GM23338 (cell line): Measurements from ENCODE around the gene PRKCH. TPM values are rescaled to one million over a fixed set of nuclear protein-coding genes. Genes with fewer than 3 reads are reported as not detected.
A peak's percentile ranks its signal among the peaks of the same experiment; 100 is the strongest.

ENCODE experiments used
- ATAC-seq: fragments of 200-7000 bp; cut with Tn5 transposase; 3 replicates; pipeline ENCODE4 v1.9.1; 2020
- DNase-seq: peaks from one replicate; pipeline ENCODE4 v3.0.0-alpha.2; 2015; ENCODE audit warnings: low spot score
- H2AFZ ChIP-seq: fragments of 200-600 bp; sonication (generic); 2 replicates; pipeline ENCODE4 v1.8.0; 2016; ENCODE audit warnings: antibody characterized with exemption, mild to moderate bottlenecking, moderate library complexity
- H3F3A ChIP-seq: fragments of 200-600 bp; sonication (generic); replicated peaks from 2 replicates; pipeline ENCODE4 v1.8.0; 2017; ENCODE audit warnings: antibody characterized with exemption, mixed run types, low read depth
- H3K27ac ChIP-seq: fragments of 200-600 bp; sonication (generic); 2 replicates; pipeline ENCODE4 v1.6.1; 2016; ENCODE audit warnings: low read depth
- H3K27me3 ChIP-seq: fragments of 200-600 bp; sonication (generic); 2 replicates; pipeline ENCODE4 v1.8.0; 2016; ENCODE audit warnings: mild to moderate bottlenecking, mixed run types, moderate library complexity; ENCODE audit not compliant: insufficient read depth
- H3K36me3 ChIP-seq: fragments of 200-600 bp; sonication (generic); 2 replicates; pipeline ENCODE4 v1.8.0; 2016; ENCODE audit warnings: mild to moderate bottlenecking; ENCODE audit not compliant: insufficient read depth
- H3K4me1 ChIP-seq: fragments of 200-600 bp; sonication (generic); 2 replicates; pipeline ENCODE4 v1.8.0; 2016; ENCODE audit warnings: mild to moderate bottlenecking, moderate library complexity; ENCODE audit not compliant: insufficient read depth
- H3K4me2 ChIP-seq: fragments of 200-600 bp; sonication (generic); 2 replicates; pipeline ENCODE4 v1.7.1; 2017; ENCODE audit warnings: mixed run types
- H3K4me3 ChIP-seq: fragments of 200-600 bp; sonication (generic); 2 replicates; pipeline ENCODE4 v1.6.1; 2016; ENCODE audit warnings: mixed run types
- H3K79me2 ChIP-seq: fragments of 200-600 bp; sonication (generic); replicated peaks from 2 replicates; pipeline ENCODE4 v1.8.0; 2017; ENCODE audit warnings: mild to moderate bottlenecking; ENCODE audit not compliant: insufficient read depth
- H3K9me2 ChIP-seq: fragments of 200-600 bp; sonication (generic); 2 replicates; pipeline ENCODE4 v1.8.0; 2017; ENCODE audit not compliant: insufficient read depth
- H4K20me1 ChIP-seq: fragments of 200-600 bp; sonication (generic); replicated peaks from 2 replicates; pipeline ENCODE4 v1.8.0; 2017; ENCODE audit warnings: mild to moderate bottlenecking; ENCODE audit not compliant: insufficient read depth
- H3K27ac Mint-ChIP-seq: 2 replicates; pipeline ENCODE4 v1.8.0; 2020; ENCODE audit warnings: inconsistent platforms, mild to moderate bottlenecking, moderate library complexity, mixed read lengths
- H3K27me3 Mint-ChIP-seq: 3 replicates; pipeline ENCODE4 v1.8.0; 2022; ENCODE audit warnings: low read depth, mild to moderate bottlenecking, moderate library complexity, mixed read lengths, inconsistent platforms; ENCODE audit not compliant: insufficient read depth, poor library complexity
- H3K36me3 Mint-ChIP-seq: 3 replicates; pipeline ENCODE4 v1.8.0; 2021; ENCODE audit warnings: low read depth, mild to moderate bottlenecking, inconsistent platforms, moderate library complexity, mixed read lengths
- H3K4me1 Mint-ChIP-seq: 3 replicates; pipeline ENCODE4 v1.8.0; 2020; ENCODE audit warnings: mild to moderate bottlenecking, inconsistent platforms, mixed read lengths
- H3K4me3 Mint-ChIP-seq: 3 replicates; pipeline ENCODE4 v1.8.0; 2021; ENCODE audit warnings: moderate library complexity, mild to moderate bottlenecking, inconsistent platforms, mixed read lengths
- H3K9me3 Mint-ChIP-seq: 3 replicates; pipeline ENCODE4 v1.8.0; 2020; ENCODE audit warnings: moderate library complexity, mild to moderate bottlenecking, inconsistent platforms, mixed read lengths
- CREB1 ChIP-seq: fragments of 250-450 bp; sonication (Bioruptor Pico); IDR thresholded peaks from 2 replicates; pipeline ENCODE4 v1.5.0; 2020; ENCODE audit warnings: low read depth, mild to moderate bottlenecking, moderate library complexity
- CTCF ChIP-seq, 2 experiments: fragments of 200-600 bp in 1 of 2; sonication (generic) in 1 of 2; conservative IDR thresholded peaks; 2 replicates each; pipeline versions ENCODE4 v1.5.1 to v1.6.1; 2016 to 2017; ENCODE audit warnings: antibody characterized with exemption in 2 of 2, low read depth in 2 of 2, mild to moderate bottlenecking in 2 of 2, moderate library complexity in 1 of 2
- EZH2 ChIP-seq: fragments of 200-600 bp; sonication (generic); IDR thresholded peaks from one replicate; pipeline ENCODE4 v1.8.0; 2017; ENCODE audit warnings: antibody characterized with exemption, mild to moderate bottlenecking, low read depth; ENCODE audit not compliant: unreplicated experiment
- EZH2phosphoT487 ChIP-seq: fragments of 200-600 bp; sonication (generic); IDR thresholded peaks from one replicate; pipeline ENCODE4 v1.8.1; 2018; ENCODE audit warnings: antibody characterized with exemption; ENCODE audit not compliant: unreplicated experiment
- JUNB ChIP-seq: IDR thresholded peaks from one replicate; pipeline ENCODE4 v1.6.1; 2016; ENCODE audit warnings: antibody characterized with exemption; ENCODE audit not compliant: unreplicated experiment
- NANOG ChIP-seq: IDR thresholded peaks from 2 replicates; pipeline ENCODE4 v1.6.1; 2016; ENCODE audit warnings: antibody characterized with exemption, borderline replicate concordance
- POLR2AphosphoS5 ChIP-seq: IDR thresholded peaks from 2 replicates; pipeline ENCODE4 v1.6.1; 2016; ENCODE audit warnings: antibody characterized with exemption, low read depth
- REST ChIP-seq: IDR thresholded peaks from one replicate; pipeline ENCODE4 v1.6.1; 2018; ENCODE audit warnings: antibody characterized with exemption; ENCODE audit not compliant: unreplicated experiment
- STAT1 ChIP-seq: IDR thresholded peaks from one replicate; pipeline ENCODE4 v1.6.1; 2016; ENCODE audit warnings: antibody characterized with exemption; ENCODE audit not compliant: unreplicated experiment
- ZNF114 ChIP-seq: fragments of 250-450 bp; sonication (Bioruptor Pico); IDR thresholded peaks from 2 replicates; pipeline ENCODE4 v1.5.0; 2020; ENCODE audit warnings: mild to moderate bottlenecking, moderate library complexity
- ZNF331 ChIP-seq: fragments of 250-450 bp; sonication (Bioruptor Pico); IDR thresholded peaks from 2 replicates; pipeline ENCODE4 v1.5.0; 2020; ENCODE audit warnings: low read depth, mild to moderate bottlenecking, moderate library complexity
- polyA plus RNA-seq: library from polyadenylated mRNA; unstranded; fragments of >200 nt; fragmentation: Nextera tagmentation; extraction: Ambion mirVana; gene quantifications from 2 replicates; pipeline ENCODE4 v1.2.1, GENCODE V29; 2016
- total RNA-seq: library from RNA; depleted of rRNA; stranded (reverse); fragments of >200 nt; shearing (Covaris generic); gene quantifications from 2 replicates; pipeline ENCODE4 v1.2.3, GENCODE V29; 2014
- TF ChIP-seq, protein P1 (sequence below): IDR thresholded peaks from 2 replicates; pipeline ENCODE4 v1.6.1; 2016; ENCODE audit warnings: antibody characterized with exemption

PRKCH gene
- total and polyA plus RNA-seq, 2 experiments from 2014 or later, result 5.4 to 10.1 TPM

- no peaks in the 10 kb centered on the region for H3F3A ChIP-seq
- Mint-ChIP-seq H3K36me3 (no peaks in the 10 kb centered on the region), H3K27ac (no peak overlapping the region), H3K9me3 (no peaks in the 10 kb centered on the region), H3K27me3 (peaks cover 10% of the 10 kb centered on the region), H3K4me3 (no peak overlapping the region), H3K4me1 (peaks cover 28% of the 10 kb centered on the region)
- H3K9me2 ChIP-seq, result no peaks in the 10 kb centered on the region
- no peak overlapping the region for H3K27ac ChIP-seq
- TF ChIP-seq, protein P1, sequence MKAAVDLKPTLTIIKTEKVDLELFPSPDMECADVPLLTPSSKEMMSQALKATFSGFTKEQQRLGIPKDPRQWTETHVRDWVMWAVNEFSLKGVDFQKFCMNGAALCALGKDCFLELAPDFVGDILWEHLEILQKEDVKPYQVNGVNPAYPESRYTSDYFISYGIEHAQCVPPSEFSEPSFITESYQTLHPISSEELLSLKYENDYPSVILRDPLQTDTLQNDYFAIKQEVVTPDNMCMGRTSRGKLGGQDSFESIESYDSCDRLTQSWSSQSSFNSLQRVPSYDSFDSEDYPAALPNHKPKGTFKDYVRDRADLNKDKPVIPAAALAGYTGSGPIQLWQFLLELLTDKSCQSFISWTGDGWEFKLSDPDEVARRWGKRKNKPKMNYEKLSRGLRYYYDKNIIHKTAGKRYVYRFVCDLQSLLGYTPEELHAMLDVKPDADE, result no peak
- TF ChIP-seq ZNF331 (CRISPR knock-in tag) (no peak), EZH2phosphoT487 (no peak), EZH2 (no peak), ZNF114 (CRISPR knock-in tag) (no peak)
- no peak overlapping the region; the same call in 1 of the 2 replicates for H2AFZ ChIP-seq
- ATAC-seq (no peak), DNase-seq (no peak)
- H4K20me1 ChIP-seq, result no peaks in the 10 kb centered on the region
- H3K79me2 ChIP-seq, result no peaks in the 10 kb centered on the region
- no peak overlapping the region for H3K4me2 ChIP-seq
- H3K4me1 ChIP-seq, result peaks cover 8% of the 10 kb centered on the region
- no peaks in the 10 kb centered on the region for H3K36me3 ChIP-seq
- no peaks in the 10 kb centered on the region for H3K27me3 ChIP-seq
- H3K4me3 ChIP-seq, result no peak overlapping the region
Measured at GRCh38 chr14:61524936-61525292, 203.5 kb downstream of the PRKCH start.

GRCh38 chr14:61525293-61526011, 204.1 kb downstream of the PRKCH start:
- H3K27ac ChIP-seq, result no peak overlapping the region
- no peaks in the 10 kb centered on the region for H3F3A ChIP-seq
- DNase-seq, result no peak
- H3K36me3 ChIP-seq, result no peaks in the 10 kb centered on the region
- peaks cover 8% of the 10 kb centered on the region for H3K4me1 ChIP-seq
- H2AFZ ChIP-seq, result no peak overlapping the region
- no peak overlapping the region for H3K4me2 ChIP-seq
- peaks cover 10% of the 10 kb centered on the region for H3K27me3 Mint-ChIP-seq
- H3K36me3 Mint-ChIP-seq, result no peaks in the 10 kb centered on the region
- H3K9me2 ChIP-seq, result no peaks in the 10 kb centered on the region
- H3K27me3 ChIP-seq, result no peaks in the 10 kb centered on the region
- peaks cover 28% of the 10 kb centered on the region for H3K4me1 Mint-ChIP-seq
- H4K20me1 ChIP-seq, result no peaks in the 10 kb centered on the region
- ATAC-seq, result peak; percentile 26; the same call in 2 of the 3 replicates
- no peak for TF ChIP-seq CTCF (conservative IDR thresholded peaks at IDR 0.05; ENCODE audit: low read depth in 2 of 2)
- TF ChIP-seq NANOG, result no peak
- no peak for TF ChIP-seq EZH2phosphoT487
- no peak for TF ChIP-seq EZH2
- no peak for TF ChIP-seq STAT1
- TF ChIP-seq JUNB, result no peak
- TF ChIP-seq ZNF114 (CRISPR knock-in tag), result no peak
- no peak for TF ChIP-seq ZNF331 (CRISPR knock-in tag)
- TF ChIP-seq REST, result no peak
- TF ChIP-seq, protein P1, result no peak
- TF ChIP-seq CREB1 (CRISPR knock-in tag), result no peak
- TF ChIP-seq POLR2AphosphoS5, result no peak
- no peak overlapping the region for H3K27ac Mint-ChIP-seq
- H3K4me3 Mint-ChIP-seq, result no peak overlapping the region
- H3K79me2 ChIP-seq, result no peaks in the 10 kb centered on the region
- no peak overlapping the region for H3K4me3 ChIP-seq
- H3K9me3 Mint-ChIP-seq, result no peaks in the 10 kb centered on the region
